ENCODE measurements around the gene FAM234B. TPM values are rescaled to one million over a fixed set of nuclear protein-coding genes. Genes with fewer than 3 reads are reported as not detected.

Gene FAM234B
- total and polyA plus RNA-seq, 2 donors from 2014 or later, result 9.6 TPM

GRCh38 chr12:13094367-13094766, 50.2 kb downstream of the FAM234B start:
- FAIRE-seq, result no peak
- peaks cover 2 to 13% (median 5%) of the 10 kb centered on the region in 3 donors for H3K4me1 ChIP-seq (ENCODE audit: control insufficient read depth in 2 of 3, insufficient read depth in 2 of 3, low read depth in 1 of 3, low read length in 3 of 3)
- no peaks in the 10 kb centered on the region for H3K36me3 ChIP-seq (ENCODE audit: control insufficient read depth in 2 of 3, insufficient read depth in 3 of 3, low read length in 3 of 3)
- H3K4me3 ChIP-seq (ENCODE audit: low read length in 3 of 3), result no peak overlapping the region
- no peak for DNase-seq
- intact Hi-C loops (cut with DNase I), result no loop called here
- H3K27ac ChIP-seq (ENCODE audit: low read depth in 2 of 2, low read length in 2 of 2), result no peak overlapping the region
- H3K9ac ChIP-seq (ENCODE audit: low read length in 3 of 3), result no peak overlapping the region
- TF ChIP-seq CTCF (IDR thresholded peaks at IDR 0.05; ENCODE audit: borderline replicate concordance, extremely low read depth, insufficient read depth), result no peak
- no peaks in the 10 kb centered on the region for H3K27me3 ChIP-seq (ENCODE audit: control insufficient read depth, insufficient read depth, low read length)
- H3K9me3 ChIP-seq (ENCODE audit: control insufficient read depth in 2 of 3, insufficient read depth in 1 of 3, low read length in 3 of 3), result no peaks in the 10 kb centered on the region

GRCh38 chr12:13095266-13095995, 51.2 kb downstream of the FAM234B start:
- Histone ChIP-seq H3K9me3 (ENCODE audit: control insufficient read depth in 2 of 3, insufficient read depth in 1 of 3, low read length in 3 of 3) (no peaks in the 10 kb centered on the region), H3K4me3 (ENCODE audit: low read length in 3 of 3) (no peak overlapping the region), H3K9ac (ENCODE audit: low read length in 3 of 3) (no peak overlapping the region), H3K4me1 (ENCODE audit: control insufficient read depth in 2 of 3, insufficient read depth in 2 of 3, low read depth in 1 of 3, low read length in 3 of 3) (peaks cover 5 to 20% (median 7%) of the 10 kb centered on the region in 3 donors), H3K27ac (ENCODE audit: low read depth in 2 of 2, low read length in 2 of 2) (no peak overlapping the region), H3K27me3 (ENCODE audit: control insufficient read depth, insufficient read depth, low read length) (no peaks in the 10 kb centered on the region), H3K36me3 (ENCODE audit: control insufficient read depth in 2 of 3, insufficient read depth in 3 of 3, low read length in 3 of 3) (no peaks in the 10 kb centered on the region)
- FAIRE-seq (no peak), DNase-seq (peak in 2 of 5 donors; percentile 39 to 43)
- intact Hi-C loops (cut with DNase I), result loop anchor here (5.0 kb wide), 1 partner anchor 117 kb away; no protein-coding TSS in a partner anchor
- no peak for TF ChIP-seq CTCF (IDR thresholded peaks at IDR 0.05; ENCODE audit: borderline replicate concordance, extremely low read depth, insufficient read depth)

GRCh38 chr12:13097491-13098011, 53.4 kb downstream of the FAM234B start:
- no peaks in the 10 kb centered on the region for H3K36me3 ChIP-seq (ENCODE audit: control insufficient read depth in 2 of 3, insufficient read depth in 3 of 3, low read length in 3 of 3)
- intact Hi-C loops (cut with DNase I), result loop anchor here (5.0 kb wide), 1 partner anchor 115 kb away; no protein-coding TSS in a partner anchor
- peaks cover 17 to 32% (median 19%) of the 10 kb centered on the region in 3 donors for H3K4me1 ChIP-seq (ENCODE audit: control insufficient read depth in 2 of 3, insufficient read depth in 2 of 3, low read depth in 1 of 3, low read length in 3 of 3)
- H3K9me3 ChIP-seq (ENCODE audit: control insufficient read depth in 2 of 3, insufficient read depth in 1 of 3, low read length in 3 of 3), result no peaks in the 10 kb centered on the region
- FAIRE-seq (no peak), DNase-seq (no peak)
- H3K9ac ChIP-seq (ENCODE audit: low read length in 3 of 3), result no peak overlapping the region
- H3K27me3 ChIP-seq (ENCODE audit: control insufficient read depth, insufficient read depth, low read length), result no peaks in the 10 kb centered on the region
- TF ChIP-seq CTCF (IDR thresholded peaks at IDR 0.05; ENCODE audit: borderline replicate concordance, extremely low read depth, insufficient read depth), result no peak
- peak overlapping the region; percentile 77 to 78 for H3K27ac ChIP-seq (ENCODE audit: low read depth in 2 of 2, low read length in 2 of 2)
- peak overlapping the region in 2 of 3 donors; percentile 21 to 37 for H3K4me3 ChIP-seq (ENCODE audit: low read length in 3 of 3)
